ENCODE results near the gene DPP10.

DNA sequence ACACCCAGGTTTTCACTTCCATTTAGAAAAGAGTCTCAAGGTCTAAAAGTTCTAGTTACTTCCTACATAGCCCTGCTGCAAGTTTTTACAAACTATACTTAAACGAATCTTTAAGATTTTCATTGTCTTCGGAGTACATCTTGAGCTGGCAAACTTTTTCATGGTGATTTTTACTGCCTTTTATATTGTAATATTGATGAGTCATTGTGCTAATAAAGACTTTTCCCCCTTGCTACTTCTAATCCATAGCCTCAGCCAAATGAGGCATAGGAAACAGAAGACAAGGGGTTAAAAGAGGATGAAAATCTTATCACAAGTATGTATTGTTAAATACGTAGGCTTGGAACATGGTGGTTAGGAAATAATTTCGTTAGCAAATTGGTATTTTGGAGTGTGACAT is 4.1 kb downstream of the DPP10 start:
- TF ChIP-seq, protein P1, sequence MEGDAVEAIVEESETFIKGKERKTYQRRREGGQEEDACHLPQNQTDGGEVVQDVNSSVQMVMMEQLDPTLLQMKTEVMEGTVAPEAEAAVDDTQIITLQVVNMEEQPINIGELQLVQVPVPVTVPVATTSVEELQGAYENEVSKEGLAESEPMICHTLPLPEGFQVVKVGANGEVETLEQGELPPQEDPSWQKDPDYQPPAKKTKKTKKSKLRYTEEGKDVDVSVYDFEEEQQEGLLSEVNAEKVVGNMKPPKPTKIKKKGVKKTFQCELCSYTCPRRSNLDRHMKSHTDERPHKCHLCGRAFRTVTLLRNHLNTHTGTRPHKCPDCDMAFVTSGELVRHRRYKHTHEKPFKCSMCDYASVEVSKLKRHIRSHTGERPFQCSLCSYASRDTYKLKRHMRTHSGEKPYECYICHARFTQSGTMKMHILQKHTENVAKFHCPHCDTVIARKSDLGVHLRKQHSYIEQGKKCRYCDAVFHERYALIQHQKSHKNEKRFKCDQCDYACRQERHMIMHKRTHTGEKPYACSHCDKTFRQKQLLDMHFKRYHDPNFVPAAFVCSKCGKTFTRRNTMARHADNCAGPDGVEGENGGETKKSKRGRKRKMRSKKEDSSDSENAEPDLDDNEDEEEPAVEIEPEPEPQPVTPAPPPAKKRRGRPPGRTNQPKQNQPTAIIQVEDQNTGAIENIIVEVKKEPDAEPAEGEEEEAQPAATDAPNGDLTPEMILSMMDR (IDR thresholded peaks at IDR 0.05; ENCODE audit: low read length) = no peak
- no peak for TF ChIP-seq EZH2 (IDR thresholded peaks at IDR 0.05; ENCODE audit: borderline replicate concordance, low read length)

All from OCI-LY1 (cell line).